ENCODE results near the gene TRIM44. TPM values are rescaled to one million over a fixed set of nuclear protein-coding genes. Genes with fewer than 3 reads are reported as not detected.
"Not testable (repeated sequence)": the region's sequence is repeated elsewhere in the genome, so short reads cannot be mapped to it uniquely, and the experiment has no call there.

Gene TRIM44
- polyA plus RNA-seq, 4 donors: 79.0 to 99.8 (median 95.1) TPM

- DNase-seq (ENCODE audit: low read depth in 4 of 4, low spot score in 3 of 4): no peak
These were observed 52.5 kb downstream of the TRIM44 start for GRCh38 chr11:35714882-35715627.

GRCh38 chr11:35715677-35716076, 53.1 kb downstream of the TRIM44 start:
- DNase-seq (ENCODE audit: low read depth in 4 of 4, low spot score in 3 of 4): not testable (repeated sequence)

DNA sequence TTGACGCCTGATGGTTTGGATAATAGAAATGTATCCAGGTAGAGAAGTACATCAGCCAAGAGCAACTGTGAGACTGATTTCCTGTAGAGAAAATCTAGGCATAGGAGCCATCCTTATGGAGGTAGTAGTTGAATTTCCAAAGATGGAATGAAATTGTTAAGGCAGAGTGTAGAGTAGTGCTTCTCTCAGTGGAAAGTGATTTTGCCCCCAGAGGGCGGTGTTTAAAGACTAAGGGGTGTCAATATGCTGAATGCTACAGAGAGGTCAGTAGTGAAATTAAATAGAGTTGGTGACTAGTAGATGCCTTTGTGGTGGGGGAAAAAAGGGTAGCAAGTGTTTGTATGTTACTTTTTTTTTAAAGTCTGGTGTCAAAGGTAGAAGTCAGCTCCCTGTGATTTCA, 54.5 kb downstream of the TRIM44 start:
- no peak for DNase-seq (ENCODE audit: low read depth in 4 of 4, low spot score in 3 of 4)

DNA sequence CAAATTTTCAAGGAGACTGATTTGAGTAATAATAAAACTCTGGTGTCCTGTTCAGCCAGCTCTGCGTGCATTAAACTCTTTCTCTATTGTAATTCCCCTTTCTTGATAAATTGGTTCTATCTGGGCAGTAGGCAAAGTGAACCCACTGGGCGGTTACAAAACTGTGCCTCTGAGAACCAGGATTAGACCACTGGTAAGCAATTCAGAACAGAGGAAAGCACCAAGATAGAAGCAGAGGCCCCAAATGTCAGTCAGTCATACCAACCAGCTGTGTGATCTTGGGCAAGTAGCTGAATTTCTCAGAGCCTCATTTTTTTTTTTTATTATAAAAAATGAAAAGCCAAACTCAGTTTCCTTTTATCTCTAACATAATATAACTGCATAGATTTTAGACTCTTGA, 54.9 kb downstream of the TRIM44 start:
- no peak for DNase-seq (ENCODE audit: low read depth in 4 of 4, low spot score in 3 of 4)

- no peak for DNase-seq (ENCODE audit: low read depth in 4 of 4, low spot score in 3 of 4)
These were observed 59.2 kb downstream of the TRIM44 start for GRCh38 chr11:35721651-35722282.

DNA sequence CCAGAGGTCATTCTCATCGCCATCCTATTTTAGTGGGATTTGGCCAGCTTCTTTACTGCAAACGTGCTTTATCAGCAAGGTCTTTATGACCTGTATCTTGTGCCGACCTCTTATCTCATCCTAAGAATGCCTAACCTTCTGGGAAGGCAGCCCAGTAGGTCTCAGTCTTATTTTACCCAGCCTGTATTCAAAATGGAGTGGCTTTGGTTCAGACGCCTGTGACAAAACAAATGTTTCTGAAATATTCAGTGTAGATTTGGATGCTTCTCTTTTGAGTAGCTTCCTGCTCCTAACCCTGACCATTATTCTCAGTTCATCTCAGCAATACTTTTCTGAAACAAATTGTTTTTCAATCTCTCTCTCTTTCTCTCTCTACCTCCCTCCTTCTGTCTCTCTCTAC, 60.1 kb downstream of the TRIM44 start:
- DNase-seq (ENCODE audit: low read depth in 4 of 4, low spot score in 3 of 4): no peak

DNA sequence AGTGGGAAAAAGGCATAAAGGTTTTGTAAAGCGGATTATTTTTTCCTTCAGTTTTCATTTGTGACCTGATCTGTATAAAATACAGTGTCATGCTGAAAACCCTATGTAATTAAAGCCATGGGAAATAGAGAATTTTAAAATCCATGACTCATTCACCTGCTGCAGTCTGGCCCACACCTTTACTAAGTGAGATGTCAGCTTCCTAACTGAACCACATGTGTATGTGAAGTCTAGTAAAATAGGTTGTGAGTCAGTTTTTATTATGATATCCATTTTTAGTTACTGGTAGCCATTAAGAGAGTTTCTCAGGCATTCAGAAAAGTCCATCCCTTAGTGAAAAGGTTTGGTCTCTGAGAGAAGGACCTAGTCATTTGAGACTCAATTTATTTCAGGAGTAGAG, 60.9 kb downstream of the TRIM44 start:
- no peak for DNase-seq (ENCODE audit: low read depth in 4 of 4, low spot score in 3 of 4)

DNA sequence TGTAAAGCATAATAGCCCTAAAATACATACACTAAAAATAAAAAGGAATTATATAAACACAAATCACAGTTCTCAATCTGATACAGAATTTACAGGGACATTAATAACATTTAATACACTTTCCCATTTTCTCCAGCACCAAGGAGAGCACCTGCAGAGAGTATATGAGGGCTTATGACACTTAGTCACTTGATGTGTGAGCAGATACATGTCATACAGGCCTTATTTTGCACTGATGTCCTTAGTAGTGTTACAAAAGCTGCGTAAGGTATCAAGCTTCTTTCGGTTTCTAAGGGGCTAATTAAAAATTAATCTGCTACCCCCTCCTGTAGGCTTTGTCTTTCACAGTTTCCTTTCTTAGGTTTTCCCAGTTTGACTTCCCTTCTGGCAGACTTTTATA, 61.3 kb downstream of the TRIM44 start:
- no peak for DNase-seq (ENCODE audit: low read depth in 4 of 4, low spot score in 3 of 4)

GRCh38 chr11:35725885-35726284, 63.3 kb downstream of the TRIM44 start:
- DNase-seq (ENCODE audit: low read depth in 4 of 4, low spot score in 3 of 4): no peak

- DNase-seq (ENCODE audit: low read depth in 4 of 4, low spot score in 3 of 4): no peak
These were observed 64.6 kb downstream of the TRIM44 start for GRCh38 chr11:35727140-35727539.

DNA sequence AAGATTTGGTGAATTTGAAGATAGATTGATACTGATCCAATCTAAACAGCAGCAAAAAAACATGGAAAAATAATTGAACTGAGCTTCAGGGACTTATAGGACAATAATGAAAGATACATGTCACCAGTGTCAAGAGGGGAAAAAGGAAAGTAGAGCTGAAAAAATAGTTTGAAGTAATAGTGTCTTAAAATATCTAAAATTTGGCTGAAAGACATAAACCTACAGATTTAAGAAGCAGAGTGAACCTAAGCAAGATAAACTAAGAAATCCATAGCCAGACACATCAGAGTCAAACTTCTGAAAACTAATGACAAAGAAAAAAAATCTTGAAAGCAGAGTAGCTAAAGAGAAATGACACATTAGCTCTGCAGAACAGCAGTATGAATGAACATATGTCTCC, 67.7 kb downstream of the TRIM44 start:
- DNase-seq (ENCODE audit: low read depth in 4 of 4, low spot score in 3 of 4): no peak

DNA sequence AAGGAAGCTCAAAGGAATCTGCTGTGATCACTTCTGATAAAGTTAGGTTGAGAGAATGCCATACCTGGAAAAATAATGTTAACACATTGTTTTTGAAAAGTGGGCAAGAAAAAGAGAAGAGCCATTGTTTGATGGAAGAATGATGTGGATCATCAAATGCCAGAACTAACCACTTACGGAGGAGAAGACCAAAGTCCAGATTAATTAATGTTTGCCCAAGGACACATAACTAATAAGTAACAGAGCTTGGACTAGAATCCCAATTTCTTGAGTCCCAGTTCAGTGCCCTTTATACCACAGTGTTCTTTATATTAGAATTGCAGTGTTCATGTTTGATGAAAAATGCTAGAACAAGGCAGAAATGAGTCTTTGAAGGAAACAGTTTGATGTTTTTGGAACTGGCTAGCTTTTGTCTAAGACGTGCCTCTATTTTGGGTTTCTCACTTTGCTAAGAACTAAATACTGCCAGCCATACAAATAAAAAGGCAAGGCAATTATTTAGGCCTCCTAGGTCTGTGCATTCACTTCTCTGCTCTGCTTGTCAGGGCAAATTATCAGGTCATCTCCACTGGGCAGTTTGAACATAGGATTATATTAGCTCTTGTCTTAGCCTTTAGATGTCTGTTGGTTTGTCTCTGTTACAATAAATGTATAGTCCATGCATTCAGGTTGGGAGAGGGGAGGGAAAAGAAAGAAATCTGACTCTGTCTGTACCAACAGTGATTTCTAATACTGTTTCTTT, 72.3 kb downstream of the TRIM44 start:
- DNase-seq (ENCODE audit: low read depth in 4 of 4, low spot score in 3 of 4): peak in 1 of 4 donors; percentile 40

- no peak for DNase-seq (ENCODE audit: low read depth in 4 of 4, low spot score in 3 of 4)
These were observed 72.8 kb downstream of the TRIM44 start for GRCh38 chr11:35735411-35735810.

DNA sequence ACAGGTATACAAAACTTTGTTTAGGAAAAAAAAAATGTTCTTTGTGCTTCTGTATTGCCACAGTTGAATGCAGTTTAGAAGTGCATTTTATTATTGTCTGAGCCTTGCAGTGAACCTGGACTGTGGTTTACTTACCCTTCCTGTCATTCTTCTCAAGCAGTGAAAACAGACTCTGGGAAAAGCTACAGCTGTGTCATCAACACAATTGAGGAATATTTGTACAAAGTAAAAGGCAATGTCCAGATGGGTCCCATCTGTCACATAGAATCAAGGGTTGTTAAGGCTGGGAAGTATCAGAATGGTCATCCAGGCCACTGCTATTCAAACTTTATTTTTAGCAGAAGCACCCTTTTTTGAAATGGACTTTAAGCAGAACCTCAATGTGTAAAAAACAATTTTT, 73.3 kb downstream of the TRIM44 start:
- peak in 1 of 4 donors; percentile 12 for DNase-seq (ENCODE audit: low read depth in 4 of 4, low spot score in 3 of 4)

DNA sequence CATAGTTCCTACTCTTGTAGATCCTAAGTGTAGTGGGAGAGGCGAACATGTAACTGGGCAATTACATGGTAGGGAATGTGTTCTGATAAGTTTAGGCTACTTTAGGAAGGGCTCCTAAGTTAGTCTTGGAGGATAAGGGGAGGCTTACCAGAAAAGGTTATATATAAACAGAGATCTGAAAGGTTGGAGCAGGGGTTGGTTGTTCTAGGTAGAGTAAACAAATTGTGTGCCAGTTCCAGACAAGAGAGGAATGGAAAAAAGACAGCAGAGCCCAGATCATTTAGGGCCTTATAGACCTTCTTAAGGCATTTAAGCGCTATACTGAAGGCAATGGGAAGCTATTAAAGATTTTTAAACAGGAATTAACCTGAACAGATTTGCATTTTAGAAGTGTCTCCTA, 74.4 kb downstream of the TRIM44 start:
- no peak for DNase-seq (ENCODE audit: low read depth in 4 of 4, low spot score in 3 of 4)

DNA sequence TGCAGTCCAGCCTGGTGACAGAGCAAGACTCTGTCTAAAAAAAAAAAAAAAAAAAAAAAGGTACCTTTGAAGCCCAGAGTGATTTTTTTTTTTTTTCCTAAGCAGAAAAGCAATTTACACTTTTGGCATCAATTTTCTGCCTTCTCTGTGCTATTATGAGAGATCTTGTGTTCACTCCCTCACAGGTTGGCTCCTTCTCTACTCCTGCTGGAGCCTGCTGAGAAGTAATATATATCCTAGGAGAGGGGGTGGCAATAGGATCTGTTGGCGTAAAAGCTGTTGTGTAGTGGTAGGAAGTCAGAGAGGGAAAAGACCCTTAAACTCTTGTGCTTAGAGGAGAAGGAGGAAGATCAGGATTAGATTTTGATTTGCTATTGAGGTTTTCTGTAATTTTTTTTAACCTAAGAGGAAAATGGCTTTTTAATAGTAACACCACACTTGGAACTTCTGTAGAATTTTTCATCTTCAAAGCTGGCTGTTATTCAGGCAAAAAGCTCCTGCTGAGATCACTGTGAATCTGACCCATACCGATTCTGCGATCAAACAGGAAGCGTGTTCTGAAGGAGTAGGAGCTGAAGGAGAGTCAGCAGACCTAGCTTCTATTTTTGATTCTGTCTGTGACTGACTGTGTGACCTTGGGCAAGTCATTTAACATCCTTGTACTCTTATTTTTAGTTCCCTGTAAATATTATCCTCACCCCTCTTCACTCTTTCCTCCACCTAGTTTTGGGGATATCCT, 77.7 kb downstream of the TRIM44 start:
- no peak for DNase-seq (ENCODE audit: low read depth in 4 of 4, low spot score in 3 of 4)

DNA sequence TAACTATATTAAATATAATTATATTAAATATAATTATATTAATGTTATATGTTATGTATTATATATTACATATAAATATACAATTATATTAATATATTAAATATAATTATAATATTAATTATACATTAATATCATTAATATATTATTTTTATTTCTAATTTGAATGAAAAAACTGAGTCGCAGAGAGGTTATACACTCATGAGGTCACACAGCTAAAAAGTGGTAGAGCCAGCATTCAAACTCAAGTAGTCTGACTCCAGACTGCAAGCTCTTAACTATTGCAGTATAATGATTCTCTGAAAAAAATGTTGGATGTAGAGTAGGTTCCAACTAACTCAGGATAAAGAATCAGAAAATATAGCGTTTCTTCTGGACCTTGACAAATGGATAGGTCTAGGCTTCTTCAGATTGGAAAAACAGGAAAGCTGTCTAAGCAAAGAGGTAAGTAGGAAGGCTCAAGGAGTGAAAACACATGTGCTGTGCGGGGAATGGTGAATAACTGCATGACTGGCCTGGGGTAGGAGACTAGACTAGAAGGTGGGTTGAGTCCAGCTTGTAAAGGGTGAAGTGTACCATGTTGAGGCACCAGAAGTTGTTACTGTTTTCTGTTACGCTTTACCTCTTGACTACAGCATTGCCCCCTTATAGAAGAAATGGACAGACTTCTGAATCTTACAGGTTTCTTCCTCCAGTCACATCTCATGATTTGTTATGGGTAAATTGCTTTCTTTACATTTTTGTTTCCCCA, 80.3 kb downstream of the TRIM44 start:
- DNase-seq (ENCODE audit: low read depth in 4 of 4, low spot score in 3 of 4): no peak

GRCh38 chr11:35746356-35747153, 84.0 kb downstream of the TRIM44 start:
- DNase-seq (ENCODE audit: low read depth in 4 of 4, low spot score in 3 of 4): no peak

GRCh38 chr11:35747668-35748067, 85.1 kb downstream of the TRIM44 start:
- no peak for DNase-seq (ENCODE audit: low read depth in 4 of 4, low spot score in 3 of 4)

GRCh38 chr11:35748644-35749043, 86.1 kb downstream of the TRIM44 start:
- no peak for DNase-seq (ENCODE audit: low read depth in 4 of 4, low spot score in 3 of 4)

All from right renal pelvis (tissue), 4 donors.